Transverse colon (tissue), 4 donors: ENCODE results near the gene KAZN.

Source experiments
- CTCF ChIP-seq, 5 experiments: fragments of 200-600 bp in 3 of 5; fragments of 450-650 bp in 2 of 5; sonication (generic) in 3 of 5; IDR thresholded peaks; 1 replicate in 2 of 5; 2 replicates in 3 of 5; pipeline ENCODE4 v1.5.1; 2016 to 2017; ENCODE audit warnings: antibody characterized with exemption in 5 of 5, inconsistent platforms in 3 of 5, mild to moderate bottlenecking in 2 of 5, moderate library complexity in 1 of 5
- POLR2A ChIP-seq: fragments of 450-650 bp; IDR thresholded peaks from one replicate; pipeline ENCODE4 v1.6.1; 2016; ENCODE audit warnings: antibody characterized with exemption, mild to moderate bottlenecking, moderate library complexity
- POLR2AphosphoS5 ChIP-seq, 3 donors: sonication (generic); formaldehyde crosslinking; IDR thresholded peaks; one replicate each; pipeline ENCODE4 v1.6.1; 2016; ENCODE audit warnings: antibody characterized with exemption in 3 of 3

GRCh38 chr1:14666373-14666772 lies 67.9 kb downstream of the KAZN start:
- TF ChIP-seq POLR2A (no peak), CTCF (IDR thresholded peaks at IDR 0.05) (no peak), POLR2AphosphoS5 (IDR thresholded peaks at IDR 0.05) (no peak)
